DMS114 treated with DMSO at 0.1 percent for 48 hours (cell line): ENCODE data around the gene PTCD2.

ENCODE experiments used
- DNase-seq: peaks from one replicate; lab custom pipeline; 2025; ENCODE audit not compliant: unreplicated experiment; lab: John Stamatoyannopoulos, UW

Gene PTCD2, protein sequence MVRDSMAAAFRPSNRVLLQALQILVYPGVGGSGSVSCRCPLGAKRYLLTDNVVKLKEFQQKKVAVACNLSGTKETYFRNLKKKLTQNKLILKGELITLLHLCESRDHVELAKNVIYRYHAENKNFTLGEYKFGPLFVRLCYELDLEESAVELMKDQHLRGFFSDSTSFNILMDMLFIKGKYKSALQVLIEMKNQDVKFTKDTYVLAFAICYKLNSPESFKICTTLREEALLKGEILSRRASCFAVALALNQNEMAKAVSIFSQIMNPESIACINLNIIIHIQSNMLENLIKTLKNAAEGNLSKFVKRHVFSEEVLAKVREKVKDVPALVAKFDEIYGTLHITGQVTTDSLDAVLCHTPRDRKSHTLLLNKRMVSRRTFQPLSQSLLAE

DNA sequence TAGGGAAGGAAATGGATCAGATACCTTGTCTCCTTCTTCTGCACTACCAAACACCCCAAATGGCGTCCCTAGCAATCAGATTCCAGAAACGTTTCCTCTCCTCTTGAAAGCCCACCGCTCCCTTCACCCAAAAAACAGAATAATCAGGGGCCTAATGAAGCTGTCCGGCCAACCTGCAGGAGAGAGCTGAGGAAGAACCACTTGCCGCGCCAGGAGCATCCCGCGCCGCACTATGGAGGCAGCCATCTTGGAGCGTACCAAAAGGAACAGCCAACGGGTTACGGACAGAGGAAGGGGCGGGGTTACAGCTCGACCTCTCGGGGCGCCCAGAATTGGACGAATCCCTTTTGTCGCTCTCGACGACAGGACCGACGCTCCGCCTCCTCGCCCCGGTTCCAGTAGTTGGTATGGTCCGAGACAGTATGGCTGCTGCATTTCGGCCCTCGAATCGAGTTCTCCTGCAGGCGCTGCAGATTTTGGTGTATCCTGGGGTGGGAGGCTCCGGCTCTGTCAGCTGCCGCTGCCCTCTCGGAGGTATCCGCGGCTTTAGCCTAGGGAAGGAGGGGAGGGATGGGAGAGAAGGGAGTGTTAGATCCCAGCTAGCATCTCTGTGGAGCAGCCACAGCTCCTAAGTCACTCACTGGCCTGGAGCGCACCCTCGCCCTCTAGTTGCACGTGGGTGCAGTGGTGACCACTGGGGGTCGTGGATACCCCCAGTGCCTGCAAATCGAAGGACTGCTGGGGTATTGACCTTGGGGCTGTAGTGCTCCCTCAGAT lies at the start of gene PTCD2, which contains the start of gene MRPS27:
PTCD2 (plus strand) TSS at position 398 of the 777 bp plus-strand sequence; CDS start at position 408, 10 bp downstream.
MRPS27 (minus strand) TSS at position 265 of the 777 bp plus-strand sequence; CDS start at position 246, 19 bp downstream.
- DNase-seq: peak; percentile 95

DNA sequence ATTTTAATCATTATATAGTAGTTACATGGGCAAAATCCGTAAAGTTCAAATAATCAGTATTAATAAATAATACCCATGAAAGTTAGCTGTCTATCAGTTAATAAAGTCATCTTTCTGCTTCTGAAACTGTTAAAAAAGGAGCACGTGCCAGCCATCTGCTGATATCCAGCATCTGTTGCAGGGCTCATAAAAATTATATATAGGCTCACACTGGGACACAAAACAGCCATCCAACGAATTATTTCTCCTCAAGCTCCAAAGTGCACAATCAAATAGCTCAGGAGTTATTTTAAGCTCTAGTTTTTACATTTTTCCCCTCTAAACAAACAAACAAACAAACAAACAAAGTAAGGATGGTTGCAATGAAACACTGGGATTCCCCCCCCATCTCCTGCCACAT lies 48.5 kb upstream of the PTCD2 start:
- DNase-seq: no peak

DNA sequence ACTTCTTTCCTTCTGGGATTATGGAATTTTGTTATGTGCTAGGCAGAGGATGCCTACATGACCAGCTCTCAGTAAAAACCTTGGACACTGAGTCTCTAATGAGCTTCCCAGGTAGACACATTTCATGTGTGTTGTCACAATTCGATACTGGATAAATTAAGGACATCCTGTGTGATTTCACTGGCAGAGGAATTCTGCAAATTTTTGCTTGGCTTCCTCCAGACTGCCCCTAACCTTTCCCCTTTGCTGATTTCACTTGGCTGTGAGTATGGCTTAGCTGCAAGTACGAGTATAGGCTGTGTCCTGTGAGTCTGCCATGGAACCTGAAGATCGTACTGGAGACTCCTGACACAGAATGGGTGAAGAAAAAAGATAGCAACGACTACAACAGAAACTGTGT lies 47.8 kb upstream of the PTCD2 start:
- DNase-seq: no peak

DNA sequence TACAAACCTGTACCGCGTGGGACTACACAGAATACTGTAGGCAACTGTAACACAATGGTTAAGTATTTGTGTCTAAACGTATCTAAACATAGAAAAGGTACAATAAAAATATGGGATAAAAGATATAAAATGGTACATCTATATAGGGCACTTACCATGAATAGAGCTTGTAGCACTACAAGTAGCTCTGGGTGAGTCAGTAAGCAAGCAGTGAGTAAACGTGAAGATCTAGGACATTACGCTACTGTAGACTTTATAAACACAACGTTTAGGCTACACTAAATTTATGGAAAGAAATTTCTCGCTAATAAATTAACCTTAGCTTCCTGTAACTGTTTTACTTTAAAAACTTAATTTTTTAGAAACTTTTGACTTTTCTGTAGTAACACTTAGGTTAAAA lies 46.6 kb upstream of the PTCD2 start:
- DNase-seq: no peak

- DNase-seq: no peak
Measured at GRCh38 chr5:72276219-72276752, 43.9 kb upstream of the PTCD2 start.

DNA sequence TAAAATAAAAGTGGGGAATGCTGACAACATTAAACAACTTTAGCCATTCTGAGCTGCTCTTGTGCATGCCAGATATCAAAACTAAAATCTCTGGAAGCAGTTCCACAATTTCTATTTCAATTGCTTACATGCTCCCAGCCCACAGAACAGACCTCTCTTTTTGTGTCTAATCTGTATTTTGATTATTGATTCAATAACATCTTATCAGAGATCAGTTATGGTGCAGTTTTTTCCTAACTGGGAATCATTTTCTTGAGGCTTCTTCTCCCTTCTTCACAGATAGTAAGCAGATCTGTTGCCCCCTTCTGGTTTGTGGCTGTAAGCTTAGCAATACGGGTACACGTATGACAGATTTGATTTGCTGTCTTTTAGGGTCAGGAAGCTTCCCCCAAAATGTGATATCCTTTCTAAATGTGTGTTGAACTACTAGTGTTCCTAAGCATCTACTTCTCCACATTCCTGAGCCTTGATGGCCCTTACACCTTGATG lies 39.5 kb upstream of the PTCD2 start:
- DNase-seq: peak; percentile 27

DNA sequence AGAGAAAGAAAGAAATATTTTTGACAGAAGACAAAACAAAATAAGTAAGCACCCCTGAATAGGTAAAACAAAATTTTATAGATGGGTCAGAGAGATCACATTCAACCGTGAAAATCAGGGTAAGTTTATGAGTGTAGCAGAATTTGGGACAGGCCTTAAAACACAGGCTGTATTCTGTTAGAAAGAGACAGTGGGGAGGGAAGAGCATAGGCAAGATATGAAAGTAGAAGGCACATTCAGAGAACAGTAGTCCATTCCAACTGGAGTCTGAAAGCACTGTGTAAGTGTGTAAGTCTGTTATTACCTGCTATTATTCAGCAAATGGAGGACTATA lies 38.8 kb upstream of the PTCD2 start:
- DNase-seq: no peak

- DNase-seq: no peak
Measured at GRCh38 chr5:72281764-72282499, 38.2 kb upstream of the PTCD2 start.

GRCh38 chr5:72282878-72283277 lies 37.3 kb upstream of the PTCD2 start:
- DNase-seq: no peak

- no peak for DNase-seq
Measured at GRCh38 chr5:72283358-72283757, 36.8 kb upstream of the PTCD2 start.

DNA sequence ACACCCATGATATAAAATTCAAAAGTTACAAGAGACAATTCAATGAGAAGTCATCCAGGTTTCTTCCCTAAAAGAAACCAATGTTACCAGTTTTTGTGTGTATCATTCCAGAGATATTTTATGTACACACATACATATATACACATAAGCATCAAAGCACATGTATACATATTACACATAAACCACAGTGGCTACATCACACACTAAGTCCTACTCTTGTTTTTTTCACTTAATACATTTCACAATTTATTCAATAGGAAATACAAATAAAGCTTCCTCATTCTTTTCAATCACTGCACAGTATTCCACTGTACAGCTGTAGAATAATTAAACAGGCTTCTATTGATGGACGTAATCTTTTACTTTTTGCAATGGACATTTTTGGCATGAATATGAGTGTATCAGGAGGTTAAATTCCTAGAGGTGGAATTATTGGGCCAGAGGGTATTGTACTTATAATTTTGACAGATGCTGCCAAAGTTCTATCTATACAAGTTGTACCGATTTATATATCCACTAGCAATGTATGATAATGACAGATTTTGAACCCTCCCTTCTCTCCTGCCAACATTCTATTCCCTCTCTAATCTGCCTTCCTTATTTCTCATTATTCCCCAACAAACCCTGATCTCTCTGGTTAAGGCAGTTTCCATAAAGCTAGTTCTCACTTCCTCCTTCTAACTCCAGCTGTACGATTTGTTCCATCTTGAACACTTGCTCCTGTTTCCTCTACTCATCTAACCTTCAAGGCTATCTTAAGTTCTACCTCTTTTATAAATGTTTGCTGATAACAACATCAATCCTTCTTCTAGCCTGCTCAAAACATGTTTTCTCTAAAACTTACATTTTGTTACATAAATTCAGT lies 35.4 kb upstream of the PTCD2 start:
- DNase-seq: no peak

DNA sequence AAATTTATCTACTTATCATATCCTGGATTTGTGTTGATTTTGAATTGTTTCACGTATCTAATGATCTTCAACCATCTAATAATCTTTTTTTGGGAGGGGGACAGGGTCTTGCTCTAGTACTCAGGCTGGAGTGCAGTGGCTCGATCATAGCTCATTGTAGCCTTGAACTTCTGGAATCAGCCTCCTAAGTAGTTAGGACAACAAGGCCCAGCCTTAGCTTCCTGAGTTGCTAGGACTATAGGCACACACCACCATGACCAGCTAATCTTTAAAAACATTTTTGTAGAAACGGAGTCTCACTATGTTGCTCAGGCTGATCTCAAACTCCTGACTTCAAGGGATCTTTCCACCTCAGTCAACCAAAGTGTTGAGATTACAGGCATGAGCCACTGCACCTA lies 34.8 kb upstream of the PTCD2 start:
- DNase-seq: no peak

- no peak for DNase-seq
Measured at GRCh38 chr5:72286798-72287197, 33.4 kb upstream of the PTCD2 start.

DNA sequence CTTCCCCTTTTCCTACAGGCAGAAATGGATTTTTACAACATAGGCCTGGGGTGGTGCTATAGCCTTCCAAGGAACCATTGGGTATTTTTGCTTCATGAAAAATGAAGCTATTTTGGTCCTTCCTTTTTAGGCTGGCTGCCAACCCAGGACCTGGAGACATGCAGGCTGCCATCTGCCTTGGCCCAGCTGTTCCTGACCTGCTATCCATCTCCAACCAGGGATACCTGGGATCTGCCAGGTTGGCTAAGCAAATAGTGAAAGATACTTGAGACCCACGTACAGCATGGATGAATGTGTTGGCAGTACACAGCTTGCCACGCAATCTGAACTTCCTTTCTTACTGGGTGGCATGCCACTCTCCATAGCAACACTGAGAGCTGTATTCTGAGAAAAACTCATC lies 31.2 kb upstream of the PTCD2 start:
- DNase-seq: no peak

- no peak for DNase-seq
Measured at GRCh38 chr5:72290356-72291133, 29.6 kb upstream of the PTCD2 start.

- DNase-seq: no peak
Measured at GRCh38 chr5:72291601-72292000, 28.6 kb upstream of the PTCD2 start.

DNA sequence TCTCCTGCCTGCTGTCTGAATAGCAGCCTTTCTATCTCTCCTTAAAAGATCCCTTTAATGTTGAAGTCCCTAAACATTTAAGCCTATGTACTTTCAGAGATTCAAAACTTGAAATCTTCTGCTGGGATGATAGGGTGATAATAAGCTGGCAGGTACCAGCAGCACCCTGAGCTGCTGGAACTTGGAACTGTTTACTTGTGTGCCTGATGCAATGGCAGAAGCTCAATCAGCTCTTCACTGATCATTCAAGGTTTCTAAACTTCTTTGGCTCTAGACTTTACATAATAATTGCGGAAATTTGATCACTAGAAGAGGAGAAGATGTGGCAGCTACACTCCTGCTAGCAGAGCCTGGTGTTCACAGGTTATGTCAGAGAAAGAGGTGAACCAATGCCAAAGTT lies 27.8 kb upstream of the PTCD2 start:
- no peak for DNase-seq

- no peak for DNase-seq
Measured at GRCh38 chr5:72293495-72294055, 26.6 kb upstream of the PTCD2 start.

GRCh38 chr5:72294473-72294872 lies 25.7 kb upstream of the PTCD2 start:
- DNase-seq: no peak
